HUES48 (cell line): ENCODE data around the gene PRR9.

ENCODE experiments used
- H3K27ac ChIP-seq: one replicate; pipeline ENCODE4 v1.7.0; 2013; ENCODE audit warnings: low read depth, low read length, inconsistent platforms
- H3K27me3 ChIP-seq: 2 replicates; pipeline ENCODE4 v1.6.1; 2013; ENCODE audit warnings: mild to moderate bottlenecking, low read length; ENCODE audit not compliant: control insufficient read depth, insufficient read depth
- H3K36me3 ChIP-seq: 2 replicates; pipeline ENCODE4 v1.6.1; 2013; ENCODE audit warnings: low read length; ENCODE audit not compliant: control insufficient read depth, insufficient read depth
- H3K4me1 ChIP-seq: 2 replicates; pipeline ENCODE4 v1.6.1; 2013; ENCODE audit warnings: mild to moderate bottlenecking, low read length; ENCODE audit not compliant: control insufficient read depth, insufficient read depth
- H3K4me3 ChIP-seq: 2 replicates; pipeline ENCODE4 v1.5.1; 2013; ENCODE audit warnings: mild to moderate bottlenecking, low read depth, low read length
- H3K9ac ChIP-seq: 2 replicates; pipeline ENCODE4 v1.6.1; 2013; ENCODE audit warnings: mild to moderate bottlenecking, low read depth, low read length, moderate library complexity
- H3K9me3 ChIP-seq: 2 replicates; pipeline ENCODE4 v1.6.1; 2013; ENCODE audit warnings: low read length; ENCODE audit not compliant: control insufficient read depth, insufficient read depth

The PRR9 gene

GRCh38 chr1:153250166-153250565, 32.8 kb downstream of the PRR9 start:
- Histone ChIP-seq H3K9ac (no peak overlapping the region), H3K27me3 (no peaks in the 10 kb centered on the region), H3K4me3 (no peak overlapping the region), H3K36me3 (no peaks in the 10 kb centered on the region), H3K9me3 (no peaks in the 10 kb centered on the region), H3K27ac (no peak overlapping the region), H3K4me1 (no peaks in the 10 kb centered on the region)

DNA sequence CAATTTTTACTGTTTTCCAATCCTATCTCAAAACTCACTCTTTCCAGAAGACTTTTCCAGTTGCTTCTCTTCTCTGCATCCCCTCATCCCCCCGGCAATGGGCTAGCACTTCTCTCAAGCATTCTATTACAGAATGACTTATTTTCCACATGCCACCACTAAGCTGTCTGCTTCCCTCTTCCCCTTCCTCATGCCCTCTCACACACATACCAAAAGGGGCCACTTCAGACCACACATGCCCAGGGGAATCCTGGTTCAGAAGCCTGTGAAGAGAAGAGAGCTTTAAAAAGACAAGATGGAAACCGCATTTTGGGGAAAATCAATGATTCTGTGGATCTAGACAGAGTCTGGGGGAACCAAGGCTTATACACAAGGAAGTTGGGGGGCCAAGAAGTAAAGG, 33.7 kb downstream of the PRR9 start:
- Histone ChIP-seq H3K4me3 (no peak overlapping the region), H3K27ac (no peak overlapping the region), H3K27me3 (no peaks in the 10 kb centered on the region), H3K9me3 (no peaks in the 10 kb centered on the region), H3K9ac (no peak overlapping the region), H3K36me3 (no peaks in the 10 kb centered on the region), H3K4me1 (no peaks in the 10 kb centered on the region)

DNA sequence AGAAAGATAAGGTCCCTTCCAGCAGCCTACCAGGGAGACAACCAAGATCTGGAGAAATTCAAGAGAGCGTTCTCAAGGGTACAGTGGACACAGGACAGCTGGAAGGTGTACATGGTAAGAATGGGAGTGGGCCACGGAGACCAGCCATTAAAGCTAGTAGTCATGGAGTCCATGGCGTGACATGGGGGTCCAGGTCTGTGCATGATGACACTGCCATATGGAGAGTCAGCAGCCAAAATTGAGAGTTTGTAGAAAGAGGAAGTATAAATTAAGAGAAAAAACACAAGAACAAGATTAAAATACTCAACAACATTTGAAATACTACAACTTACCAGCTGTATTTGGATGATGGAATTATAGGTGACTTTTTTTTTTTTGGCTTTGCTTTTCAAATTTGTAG, 34.2 kb downstream of the PRR9 start:
- no peaks in the 10 kb centered on the region for H3K36me3 ChIP-seq
- no peaks in the 10 kb centered on the region for H3K9me3 ChIP-seq
- H3K27ac ChIP-seq, result no peak overlapping the region
- H3K9ac ChIP-seq, result no peak overlapping the region
- H3K27me3 ChIP-seq, result no peaks in the 10 kb centered on the region
- H3K4me3 ChIP-seq, result no peak overlapping the region
- H3K4me1 ChIP-seq, result no peaks in the 10 kb centered on the region

DNA sequence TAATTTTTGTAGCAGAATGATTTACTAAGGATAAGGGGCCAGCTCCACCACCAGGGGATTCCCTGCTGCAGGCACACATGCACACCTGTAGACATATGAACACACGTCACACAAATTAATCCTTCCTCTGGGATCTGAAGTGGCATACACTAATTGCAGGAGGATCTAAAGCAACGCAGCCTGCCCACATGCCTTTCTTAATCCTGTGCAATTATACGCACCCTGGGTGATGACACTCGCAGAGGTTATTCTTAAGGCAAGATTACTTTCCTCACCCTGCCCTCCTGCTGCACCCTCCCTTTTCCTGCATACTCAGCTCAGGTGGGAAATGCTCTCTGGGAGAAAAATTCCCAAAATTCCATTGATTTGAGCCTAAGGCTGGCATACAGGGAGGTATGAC, 34.6 kb downstream of the PRR9 start:
- Histone ChIP-seq H3K9ac (no peak overlapping the region), H3K27ac (no peak overlapping the region), H3K9me3 (no peaks in the 10 kb centered on the region), H3K4me1 (no peaks in the 10 kb centered on the region), H3K27me3 (no peaks in the 10 kb centered on the region), H3K36me3 (no peaks in the 10 kb centered on the region), H3K4me3 (no peak overlapping the region)

GRCh38 chr1:153253076-153253475, 35.7 kb downstream of the PRR9 start:
- Histone ChIP-seq H3K27me3 (peaks cover 3% of the 10 kb centered on the region; the same call in 1 of the 2 replicates), H3K4me1 (no peaks in the 10 kb centered on the region), H3K27ac (no peak overlapping the region), H3K4me3 (no peak overlapping the region), H3K9me3 (no peaks in the 10 kb centered on the region), H3K36me3 (no peaks in the 10 kb centered on the region), H3K9ac (no peak overlapping the region)

- Histone ChIP-seq H3K9me3 (no peaks in the 10 kb centered on the region), H3K9ac (no peak overlapping the region), H3K36me3 (no peaks in the 10 kb centered on the region), H3K4me3 (no peak overlapping the region), H3K27me3 (peaks cover 7% of the 10 kb centered on the region), H3K4me1 (no peaks in the 10 kb centered on the region), H3K27ac (no peak overlapping the region)
These were observed 36.3 kb downstream of the PRR9 start for GRCh38 chr1:153253693-153254092.

GRCh38 chr1:153259387-153259786, 42.0 kb downstream of the PRR9 start, which contains the start of gene LORICRIN:
TSS of gene LORICRIN (plus strand) at chr1:153259687. CDS start at chr1:153260950, 1,263 bp downstream.
- Histone ChIP-seq H3K27me3 (peaks cover 63% of the 10 kb centered on the region), H3K9ac (no peak within 1 kb of the TSS), H3K4me1 (peaks cover 7% of the 10 kb centered on the region), H3K36me3 (no peaks in the 10 kb centered on the region), H3K9me3 (no peaks in the 10 kb centered on the region), H3K4me3 (no peak within 1 kb of the TSS), H3K27ac (no peak within 1 kb of the TSS)

- Histone ChIP-seq H3K27me3 (peaks cover 72% of the 10 kb centered on the region), H3K4me3 (peak overlapping the region; percentile 67)
These were observed 43.3 kb downstream of the PRR9 start for GRCh38 chr1:153260585-153261280.

GRCh38 chr1:153261281-153262069, 44.1 kb downstream of the PRR9 start:
- H3K36me3 ChIP-seq, result no peaks in the 10 kb centered on the region
- no peak overlapping the region for H3K9ac ChIP-seq
- peaks cover 7% of the 10 kb centered on the region for H3K4me1 ChIP-seq
- H3K9me3 ChIP-seq, result no peaks in the 10 kb centered on the region
- no peak overlapping the region for H3K27ac ChIP-seq
- peak overlapping the region; percentile 67 for H3K4me3 ChIP-seq
- H3K27me3 ChIP-seq, result peaks cover 72% of the 10 kb centered on the region

More at GRCh38 chr1:153260585-153261280, 43.3 kb downstream of the PRR9 start:
- Histone ChIP-seq H3K4me1 (peaks cover 7% of the 10 kb centered on the region), H3K9me3 (no peaks in the 10 kb centered on the region), H3K9ac (no peak overlapping the region), H3K36me3 (no peaks in the 10 kb centered on the region), H3K27ac (no peak overlapping the region)

- Histone ChIP-seq H3K4me3 (peak overlapping the region; percentile 67), H3K9ac (no peak overlapping the region), H3K27me3 (peaks cover 75% of the 10 kb centered on the region)
These were observed 44.6 kb downstream of the PRR9 start for GRCh38 chr1:153262070-153262366.

DNA sequence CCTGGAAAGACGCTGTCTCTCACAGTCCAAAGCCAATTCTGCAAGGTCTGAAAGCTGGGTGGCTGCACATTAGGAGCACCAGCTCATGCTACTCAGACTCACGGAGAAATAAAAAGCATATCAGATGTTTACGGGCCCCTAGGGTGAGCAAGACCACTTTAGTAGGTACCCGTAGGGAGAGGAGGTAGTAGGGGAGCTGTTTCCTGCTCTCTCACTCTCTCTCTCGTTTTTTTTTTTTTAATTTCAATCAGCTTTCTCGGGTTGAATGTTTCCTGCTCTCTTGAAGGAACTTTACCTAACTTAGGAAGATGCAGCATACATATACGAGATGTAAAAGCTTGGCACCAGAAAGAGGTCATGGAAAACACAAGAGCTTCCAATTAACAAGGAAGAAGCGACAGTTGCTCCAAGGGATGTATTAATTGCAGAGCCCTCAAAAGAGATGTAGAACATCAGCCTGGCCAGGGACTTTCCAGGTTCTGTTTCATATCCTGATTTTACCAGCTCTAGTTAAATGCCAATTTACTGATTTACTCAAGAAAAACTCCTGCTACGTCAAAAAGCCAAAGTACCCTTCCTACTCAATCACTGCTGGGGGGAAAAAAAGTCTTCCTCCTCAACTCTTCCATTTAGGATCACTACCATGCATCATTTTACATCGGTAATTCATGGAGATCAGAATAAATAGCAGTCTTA, 45.2 kb downstream of the PRR9 start:
- H3K4me3 ChIP-seq, result no peak overlapping the region; the same call in 1 of the 2 replicates
- no peak overlapping the region for H3K9ac ChIP-seq
- H3K27me3 ChIP-seq, result peaks cover 75% of the 10 kb centered on the region
- no peaks in the 10 kb centered on the region for H3K36me3 ChIP-seq
- H3K4me1 ChIP-seq, result peaks cover 7% of the 10 kb centered on the region
- H3K9me3 ChIP-seq, result no peaks in the 10 kb centered on the region
- H3K27ac ChIP-seq, result no peak overlapping the region

More at GRCh38 chr1:153262070-153262366, 44.6 kb downstream of the PRR9 start:
- no peaks in the 10 kb centered on the region for H3K9me3 ChIP-seq
- H3K36me3 ChIP-seq, result no peaks in the 10 kb centered on the region
- H3K4me1 ChIP-seq, result peaks cover 7% of the 10 kb centered on the region
- H3K27ac ChIP-seq, result no peak overlapping the region
